Fibroblast of upper back skin (primary cell): ENCODE data around the gene HELZ.
A peak's percentile ranks its signal among the peaks of the same experiment; 100 is the strongest.
"Not testable (repeated sequence)": the region's sequence is repeated elsewhere in the genome, so short reads cannot be mapped to it uniquely, and the experiment has no call there.

Experiments
- DNase-seq: peaks from one replicate; pipeline ENCODE4 v3.0.0-alpha.2; 2013

The HELZ gene

DNA sequence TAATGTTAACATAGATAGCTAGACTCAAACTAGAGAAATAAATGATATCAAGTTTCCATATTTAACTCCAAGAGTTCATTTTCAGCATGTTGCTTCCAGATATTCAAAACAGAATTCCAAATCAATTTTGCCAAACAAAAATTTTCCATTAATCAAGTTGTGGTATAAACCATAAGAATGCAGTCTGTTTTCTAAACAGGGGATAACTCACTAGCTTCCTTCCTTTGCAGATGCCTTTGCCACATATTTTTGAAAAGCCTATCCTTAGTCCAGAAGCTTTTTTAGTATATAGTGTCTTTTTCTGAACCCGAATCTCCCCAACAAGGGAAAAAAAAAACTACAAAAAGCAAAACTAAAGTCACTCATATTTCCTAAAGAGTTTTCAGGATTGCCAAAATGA is 61.5 kb downstream of the HELZ start:
- peak; percentile 3 for DNase-seq

DNA sequence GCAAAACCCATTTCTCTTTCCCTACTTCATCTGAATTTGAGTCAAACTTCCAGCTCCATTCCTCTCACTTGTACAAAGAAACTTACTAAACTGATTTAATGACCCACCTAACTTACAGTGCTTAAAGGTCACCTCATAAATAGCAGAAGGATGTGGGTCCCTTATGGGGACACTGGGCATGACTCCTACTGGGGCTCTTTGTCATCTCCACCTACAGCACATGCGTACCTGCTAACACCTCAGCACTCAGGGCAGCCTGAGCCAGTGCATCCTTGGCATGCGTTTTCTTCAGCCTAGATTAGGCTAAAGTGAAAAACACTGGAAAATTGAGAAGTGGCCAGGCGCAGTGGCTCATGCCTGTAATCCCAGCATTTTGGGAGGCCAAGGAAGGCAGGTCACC is 63.2 kb downstream of the HELZ start:
- DNase-seq: no peak

DNA sequence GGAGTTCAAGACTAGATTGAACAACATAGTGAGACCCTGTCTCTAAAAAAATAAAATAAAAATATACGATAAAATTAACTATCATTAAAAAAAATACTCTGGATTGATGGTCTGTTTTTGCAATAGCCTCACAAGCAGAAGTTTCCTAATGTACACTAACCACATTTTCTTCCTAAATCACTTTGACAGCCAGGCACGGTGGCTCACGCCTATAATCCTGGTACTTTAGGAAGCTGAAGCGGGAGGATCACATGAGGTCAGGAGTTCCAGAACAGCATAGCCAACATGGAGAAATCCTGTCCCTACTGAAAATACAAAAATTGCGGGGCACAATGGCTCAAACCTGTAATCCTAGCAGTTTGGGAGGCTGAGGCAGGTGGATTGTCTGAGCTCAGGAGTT is 64.7 kb downstream of the HELZ start:
- no peak for DNase-seq

DNA sequence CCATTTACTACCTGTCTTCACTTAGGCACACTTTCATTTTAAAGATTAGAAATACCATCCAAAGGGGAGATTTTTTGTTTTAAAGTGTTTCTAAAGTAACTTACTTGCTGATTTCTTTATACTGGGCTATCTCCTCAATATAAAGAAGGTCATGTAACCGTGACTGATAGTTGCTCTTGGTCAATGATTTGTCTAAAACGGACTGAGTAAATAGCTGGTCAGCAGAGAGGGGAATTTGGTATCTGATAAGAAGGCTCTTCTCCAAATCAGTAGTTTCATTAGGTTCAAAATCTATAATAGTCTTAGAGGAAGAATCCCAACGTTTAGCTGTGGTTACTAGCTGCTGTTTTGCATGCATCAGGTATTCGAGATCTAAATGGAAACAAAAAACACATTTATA is 66.4 kb downstream of the HELZ start:
- DNase-seq: no peak

DNA sequence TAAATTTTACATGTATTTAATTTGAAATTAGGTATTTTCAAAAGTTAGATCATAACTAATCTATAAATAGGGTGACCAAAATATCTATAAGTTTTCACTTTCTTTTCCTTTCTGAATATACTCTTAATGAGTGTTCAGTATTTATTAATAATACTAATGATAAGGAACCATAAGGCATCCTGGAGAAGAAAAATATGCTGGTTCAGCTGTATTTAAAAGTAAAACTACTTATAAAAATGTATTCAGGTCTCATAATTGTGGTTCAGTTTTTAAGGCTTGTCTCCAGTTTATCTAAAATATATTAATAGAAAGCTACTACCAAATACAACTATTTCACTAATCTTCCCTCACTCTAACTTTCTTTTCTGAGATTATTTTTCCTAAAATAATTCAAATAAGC is 67.3 kb downstream of the HELZ start:
- no peak for DNase-seq

DNA sequence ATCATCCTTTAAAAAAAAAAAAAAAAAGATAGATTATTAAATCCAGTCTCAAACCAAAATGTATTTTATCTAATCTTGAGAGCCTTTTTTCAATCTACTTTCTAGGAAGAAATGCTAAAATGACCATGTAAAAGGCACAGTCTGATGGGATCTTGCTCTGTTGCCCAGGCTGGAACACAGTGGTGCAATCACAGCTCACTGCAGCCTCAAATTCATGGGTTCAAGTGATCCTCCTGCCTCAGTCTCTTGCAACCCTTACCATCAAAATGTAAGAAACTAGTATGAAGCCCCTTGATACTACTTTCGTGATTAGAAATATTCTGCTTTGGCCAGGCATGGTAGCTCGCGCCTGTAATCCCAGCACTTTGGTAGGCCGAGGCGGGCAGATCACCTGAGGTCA is 70.8 kb downstream of the HELZ start:
- DNase-seq: no peak

DNA sequence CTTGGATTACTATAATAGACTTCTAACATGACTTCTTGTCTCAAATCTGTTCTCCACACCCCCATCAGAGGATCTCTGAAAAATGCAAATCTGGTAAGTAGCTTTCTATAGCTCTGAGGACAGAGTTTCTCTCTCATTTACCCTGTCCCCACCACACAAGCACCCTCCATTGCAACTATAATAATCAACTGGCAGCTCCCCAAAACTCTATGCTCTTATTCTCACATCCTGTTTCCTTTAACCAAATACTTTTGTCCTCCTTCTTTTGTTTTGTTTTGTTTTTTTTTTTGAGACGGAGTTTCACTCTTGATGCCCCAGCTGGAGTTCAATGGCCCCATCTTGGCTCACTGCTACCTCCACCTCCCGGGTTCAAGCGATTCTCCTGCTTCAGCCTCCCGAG is 73.4 kb downstream of the HELZ start:
- no peak for DNase-seq

DNA sequence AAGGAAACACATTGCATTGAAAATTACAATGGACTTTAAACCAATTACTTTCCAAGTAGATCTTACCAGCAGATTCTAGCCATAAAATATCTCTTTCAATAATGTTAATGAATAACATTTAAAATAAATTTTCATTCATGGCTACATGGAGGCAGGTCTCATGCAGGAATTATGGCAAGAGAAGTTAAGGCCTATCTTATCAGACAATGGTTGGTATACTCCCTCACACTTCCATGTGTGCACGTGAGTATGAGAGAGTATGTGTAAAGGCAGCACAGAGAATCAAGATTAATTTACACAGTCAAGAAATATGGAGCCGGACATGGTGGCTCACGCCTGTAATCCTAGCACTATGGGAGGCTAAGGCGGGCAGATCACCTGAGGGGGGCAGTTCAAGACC is 76.5 kb downstream of the HELZ start:
- DNase-seq: no peak

DNA sequence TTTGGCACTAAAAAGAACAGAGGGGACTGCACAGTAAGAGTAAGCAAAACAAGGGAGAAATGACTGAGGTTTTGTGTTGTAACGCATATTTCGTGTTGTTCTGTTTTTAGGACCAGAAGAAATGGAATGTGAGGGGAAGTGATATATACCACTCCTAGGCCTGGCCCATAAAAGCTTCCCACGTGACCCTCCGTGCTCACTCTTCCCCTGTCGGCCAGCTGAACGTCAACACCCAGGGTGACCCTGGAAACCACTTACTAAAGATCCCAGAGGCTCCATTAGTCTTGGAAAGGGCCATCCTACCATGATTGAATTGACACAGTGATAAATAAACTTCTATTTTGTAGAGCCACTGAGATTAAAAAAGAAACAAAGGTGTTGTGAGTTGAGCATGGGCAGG is 79.8 kb downstream of the HELZ start:
- no peak for DNase-seq

DNA sequence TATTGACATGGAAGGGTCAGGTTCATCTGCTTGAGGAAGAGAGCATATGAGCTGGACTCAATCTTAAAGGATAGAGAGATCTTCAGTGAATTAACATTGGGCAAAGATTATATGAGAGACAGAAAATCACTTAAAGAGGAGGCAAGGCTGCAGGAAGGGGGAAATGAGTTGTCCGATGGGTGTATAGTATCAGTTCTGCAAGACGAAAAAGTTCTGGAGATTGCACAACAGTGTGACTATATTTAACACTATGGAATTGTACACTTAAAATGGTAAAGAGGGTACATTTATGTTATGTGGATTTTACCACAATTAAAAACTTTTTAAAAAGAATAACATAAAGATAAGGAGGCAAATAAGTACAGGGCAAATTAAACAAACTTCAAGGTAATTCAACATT is 80.7 kb downstream of the HELZ start:
- no peak for DNase-seq

DNA sequence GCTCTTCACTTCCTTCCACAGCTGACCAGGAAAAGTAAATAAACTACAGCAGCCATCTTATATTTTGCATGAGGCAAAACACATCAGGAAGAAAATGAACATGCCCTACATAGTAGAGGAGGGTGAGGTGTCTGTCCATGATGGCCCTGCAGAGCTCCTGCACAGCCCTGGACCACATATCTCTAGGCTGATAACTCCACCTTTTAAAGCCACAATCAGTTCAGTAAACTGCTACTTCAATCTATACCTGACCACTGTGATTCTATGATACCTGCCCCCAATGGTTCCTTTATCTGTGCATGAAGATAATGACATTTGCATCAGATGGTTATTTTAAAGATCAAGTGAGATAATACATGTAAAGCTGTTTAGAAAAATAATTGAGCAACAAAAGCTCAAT is 82.2 kb downstream of the HELZ start:
- DNase-seq: no peak

DNA sequence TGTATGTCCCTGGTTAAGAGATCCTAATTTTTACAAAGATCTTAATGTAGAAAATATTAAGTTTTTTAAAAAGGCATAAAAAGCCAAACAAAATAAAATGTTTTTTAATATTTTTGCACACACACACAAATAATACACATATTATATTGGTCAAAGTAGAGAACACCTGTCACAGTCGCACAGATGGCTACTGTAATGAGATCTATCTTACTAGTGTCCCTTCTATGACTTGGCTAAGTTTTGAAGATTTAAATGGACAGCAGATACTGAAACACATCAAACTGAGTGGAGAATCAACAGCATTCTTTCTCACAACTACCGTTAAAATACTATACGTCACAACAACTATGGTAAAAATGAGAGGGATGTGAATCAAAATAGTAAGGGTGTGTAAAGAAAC is 83.4 kb downstream of the HELZ start:
- no peak for DNase-seq

DNA sequence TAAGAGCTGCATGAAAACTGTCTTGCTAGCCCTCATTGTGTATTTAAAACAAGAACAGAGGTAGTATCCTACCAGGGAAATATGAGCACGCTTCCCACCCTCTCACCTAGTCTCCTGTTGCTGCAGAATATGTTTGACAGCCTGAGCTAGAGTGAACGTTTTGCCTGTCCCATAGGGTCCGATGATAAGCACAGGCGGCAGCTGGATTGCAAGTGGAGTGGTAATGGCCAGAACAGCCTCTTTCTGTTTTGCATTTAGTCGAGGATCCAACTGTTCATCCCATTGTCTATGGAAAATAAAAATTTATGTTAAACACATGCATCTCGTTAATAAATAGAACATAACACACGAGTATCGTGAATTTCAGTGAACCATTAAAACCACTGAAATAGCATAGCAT is 84.2 kb downstream of the HELZ start:
- no peak for DNase-seq

DNA sequence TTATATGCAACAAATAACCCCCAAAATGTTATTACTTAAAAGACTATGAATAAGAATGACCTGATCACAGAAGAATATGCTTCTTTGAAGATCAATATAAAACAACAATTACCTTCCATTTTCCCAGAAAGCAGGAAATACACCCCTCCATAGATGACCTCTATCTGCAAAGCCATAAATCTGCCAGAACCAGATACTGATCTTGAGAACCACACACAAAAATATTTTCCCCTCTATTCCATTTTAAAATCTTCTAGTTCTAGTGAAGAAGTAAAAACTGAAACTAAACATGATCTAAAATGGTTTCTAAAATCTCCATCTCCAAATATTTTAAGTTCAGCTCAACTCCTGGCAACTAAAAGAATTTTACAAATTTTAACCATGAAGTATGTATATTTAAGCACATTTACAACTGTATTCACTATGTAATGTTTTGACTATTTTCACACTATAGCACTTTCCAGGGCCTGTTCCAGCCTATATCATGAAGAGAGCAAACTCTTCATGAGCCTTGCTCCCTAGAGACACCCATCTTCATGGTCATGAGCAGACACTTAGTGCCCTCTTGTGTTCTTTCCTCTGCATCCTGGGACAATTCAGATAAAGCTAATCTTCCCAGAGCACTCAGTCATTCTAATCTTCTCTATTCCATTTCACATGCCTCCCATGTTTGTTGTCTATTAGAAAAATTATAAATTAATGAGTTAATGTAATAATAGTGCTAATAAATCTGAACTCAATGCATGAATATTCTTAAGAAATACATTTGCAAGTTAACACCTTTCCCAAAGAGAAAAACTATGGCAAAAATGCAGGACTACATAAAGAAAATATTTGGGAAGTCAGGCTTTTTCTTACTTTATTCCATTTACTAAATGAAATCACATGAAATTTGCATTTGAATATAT is 87.0 kb downstream of the HELZ start:
- DNase-seq: peak; percentile 49

DNA sequence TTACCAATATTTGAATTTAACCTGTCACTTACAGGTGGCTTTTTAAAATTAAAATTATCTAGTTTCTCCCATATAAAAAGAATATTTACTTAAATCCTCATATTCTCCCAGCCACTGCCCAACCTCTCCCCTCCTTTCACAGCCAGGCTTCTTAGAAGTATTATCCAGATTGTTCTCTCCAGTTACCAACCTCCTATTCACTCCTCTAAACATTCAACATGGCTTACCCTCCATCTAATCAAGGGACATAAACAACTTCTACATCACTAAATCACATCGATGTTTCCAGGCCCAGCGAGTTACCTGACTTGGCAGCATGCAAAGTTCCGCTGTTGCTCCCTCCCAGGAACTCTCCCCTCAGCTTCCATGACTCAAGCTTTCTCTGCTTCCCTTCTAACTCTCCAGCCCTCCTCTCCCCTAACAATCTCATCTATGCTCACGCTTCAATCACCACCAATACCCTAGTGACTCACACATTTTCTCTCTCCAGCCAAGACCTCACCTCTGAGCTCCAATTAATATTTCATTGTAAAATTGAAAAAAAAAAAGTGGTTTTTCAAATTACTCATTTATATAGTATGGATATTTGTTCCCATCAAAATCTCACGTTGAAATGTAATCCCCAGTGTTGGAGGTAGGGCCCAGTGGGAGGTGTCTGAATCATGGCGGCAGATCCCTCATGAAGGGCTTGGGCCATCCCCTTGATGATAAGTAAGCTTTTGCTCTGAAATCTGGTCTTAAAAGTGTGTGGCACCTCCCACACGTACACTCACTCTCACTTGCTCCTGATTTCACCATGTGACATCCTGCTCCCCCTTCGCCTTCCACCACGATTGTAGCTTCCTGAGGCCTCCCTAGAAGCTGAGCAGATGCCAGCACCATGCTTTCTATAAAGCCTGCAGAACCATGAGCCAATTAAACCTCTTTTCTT is 88.5 kb downstream of the HELZ start:
- DNase-seq: peak; percentile 44

DNA sequence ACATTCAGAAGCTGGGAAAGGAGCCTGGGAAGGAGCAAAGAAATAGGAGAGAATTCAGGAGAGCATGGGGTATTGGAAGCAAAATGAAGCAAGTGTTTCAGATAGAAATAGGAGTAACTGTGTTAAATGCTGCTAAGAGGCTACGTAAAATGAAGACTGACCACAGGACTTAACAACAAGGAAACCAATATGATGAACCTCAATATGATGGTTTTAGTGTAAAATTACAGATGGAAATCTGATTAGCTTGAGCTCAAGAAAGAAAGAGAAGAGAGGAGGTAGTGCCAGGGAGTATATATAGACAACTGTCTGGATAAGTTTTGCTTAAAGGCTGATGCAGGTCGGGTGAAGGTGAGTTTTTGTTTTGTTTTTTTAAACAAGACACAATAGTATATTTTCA is 92.2 kb downstream of the HELZ start:
- DNase-seq: no peak

DNA sequence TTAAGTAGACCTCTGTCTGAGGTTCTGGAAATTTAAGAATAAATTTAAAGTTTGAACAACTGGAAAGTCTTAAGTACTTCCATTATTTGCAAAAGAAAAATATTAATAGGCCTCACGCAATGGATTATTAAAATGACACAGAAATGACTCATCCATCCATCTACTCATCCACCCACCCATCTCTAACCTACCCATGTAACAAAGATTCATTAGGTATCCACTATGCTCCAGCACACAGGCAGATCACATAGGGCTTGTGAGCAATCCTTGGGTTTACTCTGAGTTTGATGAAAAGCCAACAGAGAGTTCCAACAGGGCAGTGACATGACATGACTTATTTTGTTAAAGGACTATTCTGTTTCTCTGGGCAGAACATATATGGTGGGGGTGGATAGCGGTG is 93.3 kb downstream of the HELZ start:
- DNase-seq: peak; percentile 65

DNA sequence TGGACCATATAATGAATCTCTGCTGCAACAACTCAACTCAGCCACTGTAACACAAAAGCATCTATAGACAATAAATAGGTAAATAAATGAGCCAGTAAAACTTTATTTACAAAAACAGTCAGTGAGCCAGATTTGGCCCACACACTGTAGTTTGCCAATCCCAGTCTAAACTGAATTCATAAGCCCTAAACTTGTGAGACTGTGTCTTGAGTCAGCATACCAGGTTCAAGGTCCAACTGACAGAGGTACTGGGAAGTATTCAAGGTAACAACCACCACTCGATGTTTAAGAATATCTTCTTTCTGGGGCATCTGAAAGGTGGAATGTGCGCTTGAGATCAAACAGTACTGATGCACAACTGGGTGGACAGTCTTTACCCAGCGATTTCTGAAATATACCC is 94.2 kb downstream of the HELZ start:
- no peak for DNase-seq

DNA sequence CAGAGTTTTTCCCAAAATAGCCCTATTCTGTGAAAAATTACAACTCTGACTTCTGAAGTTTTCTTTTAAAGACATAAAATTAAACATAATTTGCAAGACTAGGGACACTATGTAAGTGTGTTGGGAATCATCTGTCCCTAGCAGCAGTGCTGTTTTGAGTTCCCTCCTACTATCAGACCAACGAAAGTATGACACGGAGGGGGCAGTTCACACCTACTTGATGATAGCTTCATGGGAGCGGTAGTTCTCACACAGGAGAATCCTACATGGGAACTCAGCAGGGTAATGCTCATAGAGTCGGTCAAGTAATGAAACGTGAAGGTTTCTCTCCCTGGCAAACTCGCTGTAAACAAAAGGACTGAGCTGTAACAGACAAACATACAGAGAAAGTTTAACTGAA is 96.6 kb downstream of the HELZ start:
- no peak for DNase-seq

DNA sequence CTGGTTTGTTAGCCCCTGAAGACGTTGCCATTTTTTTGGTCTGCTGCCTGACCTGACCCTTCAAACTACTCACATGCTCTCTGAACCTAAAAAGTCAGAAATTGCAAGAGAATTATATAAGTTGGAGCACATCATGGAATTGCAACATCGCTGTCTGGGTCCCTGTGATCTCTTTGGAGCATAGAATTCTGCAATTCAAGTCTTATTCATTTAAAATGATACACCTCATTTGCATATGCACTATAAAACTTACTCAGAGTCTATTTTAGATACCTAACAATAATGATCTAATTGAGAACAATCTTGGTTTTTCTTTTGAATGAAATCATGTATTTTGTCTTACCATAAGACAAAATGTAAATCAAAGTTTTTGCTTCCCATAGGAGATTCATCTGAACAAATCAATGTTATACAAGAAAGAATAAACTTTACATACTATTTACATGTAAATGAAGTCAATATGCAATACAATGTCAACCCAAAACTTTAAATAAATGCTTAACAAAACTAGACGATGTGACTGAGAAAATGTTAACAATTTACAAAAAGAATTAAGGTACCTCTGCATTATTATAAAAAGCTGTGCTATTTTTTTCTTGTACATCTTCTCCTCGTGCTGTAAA is 99.7 kb downstream of the HELZ start:
- no peak for DNase-seq

DNA sequence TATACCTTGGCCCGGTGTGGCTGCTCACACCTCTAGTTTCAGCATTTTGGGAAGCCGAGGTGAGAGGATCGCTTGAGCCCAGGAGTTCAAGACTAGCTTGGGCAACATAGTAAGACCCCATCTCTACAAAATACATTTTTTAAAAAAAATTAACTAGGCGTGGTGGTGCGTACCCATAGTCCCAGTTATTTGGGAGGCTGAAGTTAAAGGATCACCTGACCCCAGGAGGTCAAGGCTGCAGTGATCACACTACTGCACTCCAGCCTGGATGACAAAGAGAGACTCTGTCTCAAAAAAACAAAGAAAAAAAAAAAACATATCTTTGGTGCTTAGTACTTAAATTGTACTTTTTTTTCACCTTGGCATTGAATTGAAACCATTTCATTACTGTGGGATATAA is 101.7 kb downstream of the HELZ start:
- DNase-seq: no peak

DNA sequence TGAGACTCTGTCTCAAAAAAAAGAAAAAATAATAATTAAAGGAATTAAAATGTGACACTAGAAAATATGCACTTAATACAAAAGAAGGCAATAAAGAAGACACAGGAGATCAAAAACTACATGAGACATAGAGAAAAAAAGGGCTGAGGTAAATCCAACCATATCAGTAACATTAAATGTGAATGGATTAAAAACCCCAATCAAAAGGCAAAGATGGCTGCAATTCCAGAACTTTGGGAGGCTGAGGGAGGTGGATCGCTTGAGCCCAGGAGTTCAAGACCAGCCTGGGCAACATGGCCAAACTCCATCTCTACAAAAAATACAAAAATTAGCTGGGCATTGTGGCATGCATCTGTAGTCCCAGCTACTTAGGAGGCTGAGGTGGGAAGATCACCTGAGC is 103.0 kb downstream of the HELZ start:
- DNase-seq: not testable (repeated sequence)

DNA sequence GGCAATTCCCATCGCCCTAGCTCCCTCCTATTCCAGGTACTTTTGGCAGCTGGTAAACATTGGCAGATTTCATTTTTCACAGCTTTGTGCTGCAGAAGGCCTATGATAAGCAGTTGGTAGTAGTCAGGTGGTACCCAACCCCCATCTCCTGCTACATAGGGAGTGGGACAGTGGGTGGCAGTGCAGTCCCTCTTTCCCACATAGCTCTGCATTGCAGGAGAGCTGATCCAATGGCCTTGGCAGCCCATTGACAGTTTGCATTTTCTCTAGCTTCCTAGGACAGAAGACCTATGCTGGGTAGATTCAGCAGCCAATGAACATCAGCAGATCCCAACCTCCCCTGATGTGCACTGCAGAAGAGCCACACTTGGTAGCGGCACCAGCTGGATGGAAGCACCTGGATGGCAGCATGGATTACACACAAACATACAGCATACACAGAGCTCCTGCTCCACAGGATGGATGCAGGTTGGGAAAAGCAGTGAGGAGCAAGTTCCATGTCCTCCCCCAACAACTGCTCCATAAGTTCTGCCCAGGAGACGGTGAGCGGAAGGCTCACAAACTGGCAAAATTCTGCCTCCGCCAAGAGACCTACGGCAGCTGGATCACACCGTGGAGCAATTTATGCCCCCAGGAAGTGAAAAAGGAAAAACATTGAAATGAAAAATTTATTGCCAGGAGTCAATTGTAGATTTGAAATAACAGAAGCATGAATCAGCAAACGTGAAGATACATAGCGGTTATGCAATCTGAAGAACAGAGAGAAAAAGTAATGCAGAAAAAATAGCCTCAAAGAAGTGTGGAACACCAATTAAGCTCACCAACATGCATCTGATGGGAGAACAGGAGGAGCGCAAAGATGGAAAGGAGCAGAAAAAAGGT is 105.0 kb downstream of the HELZ start:
- DNase-seq: peak; percentile 44
